ENCODE measurements around the gene MBNL1. TPM values are rescaled to one million over a fixed set of nuclear protein-coding genes. Genes with fewer than 3 reads are reported as not detected.

MBNL1 gene
- total RNA-seq, 1 experiment from 2014 or later = 140 TPM

DNA sequence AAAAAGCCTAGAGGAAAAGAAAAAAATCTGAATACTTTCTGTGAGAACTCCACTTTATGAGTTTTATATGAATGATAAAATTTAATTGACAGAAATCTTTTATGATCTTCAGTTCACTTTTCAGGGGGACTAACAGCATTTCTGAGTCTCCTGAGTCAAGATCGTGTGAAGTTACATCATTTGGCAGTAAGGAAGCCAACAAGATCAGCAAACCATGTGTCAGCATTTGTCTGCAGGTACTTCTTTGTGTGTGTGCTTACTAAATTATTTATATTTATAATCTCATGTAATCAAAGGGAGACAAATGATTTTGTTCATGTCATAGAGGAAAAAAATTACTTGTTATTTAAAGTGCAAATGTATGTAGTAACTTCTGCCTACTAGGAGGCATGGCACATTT, 217.6 kb downstream of the MBNL1 start:
- intact Hi-C loops (cut with micrococcal nuclease; ENCODE audit: unreplicated experiment) (no loop called here), in situ Hi-C loops (cut with HindIII; ENCODE audit: low pct_unique_long_range_greater_than_20kb, low sequenced_read_pairs) (no loop called here)
- Histone ChIP-seq H3K4me1 (ENCODE audit: control insufficient read depth, insufficient read depth, low read length) (no peaks in the 10 kb centered on the region), H3K36me3 (ENCODE audit: control insufficient read depth, insufficient read depth, low read length) (no peaks in the 10 kb centered on the region), H3K27me3 (ENCODE audit: control insufficient read depth, insufficient read depth, low read length) (no peaks in the 10 kb centered on the region), H3K4me3 (ENCODE audit: low read depth in 2 of 2, low read length in 2 of 2) (no peak overlapping the region), H3K9me3 (ENCODE audit: control insufficient read depth, insufficient read depth, low read depth, low read length) (no peaks in the 10 kb centered on the region), H3K27ac (ENCODE audit: low read length) (no peak overlapping the region)
- no peak for TF ChIP-seq POLR2AphosphoS5 (IDR thresholded peaks at IDR 0.05; ENCODE audit: low read depth, low read length)
- TF ChIP-seq, protein P1, sequence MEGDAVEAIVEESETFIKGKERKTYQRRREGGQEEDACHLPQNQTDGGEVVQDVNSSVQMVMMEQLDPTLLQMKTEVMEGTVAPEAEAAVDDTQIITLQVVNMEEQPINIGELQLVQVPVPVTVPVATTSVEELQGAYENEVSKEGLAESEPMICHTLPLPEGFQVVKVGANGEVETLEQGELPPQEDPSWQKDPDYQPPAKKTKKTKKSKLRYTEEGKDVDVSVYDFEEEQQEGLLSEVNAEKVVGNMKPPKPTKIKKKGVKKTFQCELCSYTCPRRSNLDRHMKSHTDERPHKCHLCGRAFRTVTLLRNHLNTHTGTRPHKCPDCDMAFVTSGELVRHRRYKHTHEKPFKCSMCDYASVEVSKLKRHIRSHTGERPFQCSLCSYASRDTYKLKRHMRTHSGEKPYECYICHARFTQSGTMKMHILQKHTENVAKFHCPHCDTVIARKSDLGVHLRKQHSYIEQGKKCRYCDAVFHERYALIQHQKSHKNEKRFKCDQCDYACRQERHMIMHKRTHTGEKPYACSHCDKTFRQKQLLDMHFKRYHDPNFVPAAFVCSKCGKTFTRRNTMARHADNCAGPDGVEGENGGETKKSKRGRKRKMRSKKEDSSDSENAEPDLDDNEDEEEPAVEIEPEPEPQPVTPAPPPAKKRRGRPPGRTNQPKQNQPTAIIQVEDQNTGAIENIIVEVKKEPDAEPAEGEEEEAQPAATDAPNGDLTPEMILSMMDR (IDR thresholded peaks at IDR 0.05) = no peak
- TF ChIP-seq, protein P2, sequence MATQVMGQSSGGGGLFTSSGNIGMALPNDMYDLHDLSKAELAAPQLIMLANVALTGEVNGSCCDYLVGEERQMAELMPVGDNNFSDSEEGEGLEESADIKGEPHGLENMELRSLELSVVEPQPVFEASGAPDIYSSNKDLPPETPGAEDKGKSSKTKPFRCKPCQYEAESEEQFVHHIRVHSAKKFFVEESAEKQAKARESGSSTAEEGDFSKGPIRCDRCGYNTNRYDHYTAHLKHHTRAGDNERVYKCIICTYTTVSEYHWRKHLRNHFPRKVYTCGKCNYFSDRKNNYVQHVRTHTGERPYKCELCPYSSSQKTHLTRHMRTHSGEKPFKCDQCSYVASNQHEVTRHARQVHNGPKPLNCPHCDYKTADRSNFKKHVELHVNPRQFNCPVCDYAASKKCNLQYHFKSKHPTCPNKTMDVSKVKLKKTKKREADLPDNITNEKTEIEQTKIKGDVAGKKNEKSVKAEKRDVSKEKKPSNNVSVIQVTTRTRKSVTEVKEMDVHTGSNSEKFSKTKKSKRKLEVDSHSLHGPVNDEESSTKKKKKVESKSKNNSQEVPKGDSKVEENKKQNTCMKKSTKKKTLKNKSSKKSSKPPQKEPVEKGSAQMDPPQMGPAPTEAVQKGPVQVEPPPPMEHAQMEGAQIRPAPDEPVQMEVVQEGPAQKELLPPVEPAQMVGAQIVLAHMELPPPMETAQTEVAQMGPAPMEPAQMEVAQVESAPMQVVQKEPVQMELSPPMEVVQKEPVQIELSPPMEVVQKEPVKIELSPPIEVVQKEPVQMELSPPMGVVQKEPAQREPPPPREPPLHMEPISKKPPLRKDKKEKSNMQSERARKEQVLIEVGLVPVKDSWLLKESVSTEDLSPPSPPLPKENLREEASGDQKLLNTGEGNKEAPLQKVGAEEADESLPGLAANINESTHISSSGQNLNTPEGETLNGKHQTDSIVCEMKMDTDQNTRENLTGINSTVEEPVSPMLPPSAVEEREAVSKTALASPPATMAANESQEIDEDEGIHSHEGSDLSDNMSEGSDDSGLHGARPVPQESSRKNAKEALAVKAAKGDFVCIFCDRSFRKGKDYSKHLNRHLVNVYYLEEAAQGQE (IDR thresholded peaks at IDR 0.05; ENCODE audit: insufficient read depth in 1 of 2, low read depth in 2 of 2, low read length in 1 of 2) = no peak
- no peak for TF ChIP-seq TCF7L2 (IDR thresholded peaks at IDR 0.05; ENCODE audit: low read depth, low read length)
- TF ChIP-seq SIN3A (IDR thresholded peaks at IDR 0.05; ENCODE audit: borderline replicate concordance, insufficient read depth, low read depth, low read length) = no peak
- DNase-seq (ENCODE audit: low read depth, low spot score) = no peak
- ChIA-PET POLR2A (no interaction called here), CTCF (no interaction called here)
- BruUV-seq (replicated peaks) = no TSS peak
- ATAC-seq = no peak

DNA sequence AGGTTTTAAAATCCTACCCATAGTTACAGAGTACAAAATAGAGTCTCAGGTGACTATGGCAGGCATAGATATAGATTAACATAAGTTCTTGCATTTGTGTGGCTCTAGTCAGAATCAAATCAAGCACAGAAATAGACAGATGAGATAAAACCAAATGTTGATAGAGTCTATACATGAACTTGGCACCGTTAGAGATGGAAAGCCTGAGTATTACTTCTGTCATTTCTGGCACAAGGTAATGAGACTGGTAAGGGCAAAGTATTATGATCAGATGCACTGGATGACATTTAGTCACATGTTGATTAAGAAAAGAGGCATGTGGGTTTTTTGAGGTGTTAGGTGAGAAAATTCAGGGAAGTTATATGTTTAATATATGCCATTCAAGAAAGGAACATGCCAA, 219.7 kb downstream of the MBNL1 start:
- Histone ChIP-seq H3K4me1 (ENCODE audit: control insufficient read depth, insufficient read depth, low read length) (no peaks in the 10 kb centered on the region), H3K27ac (ENCODE audit: low read length) (no peak overlapping the region), H3K9me3 (ENCODE audit: control insufficient read depth, insufficient read depth, low read depth, low read length) (no peaks in the 10 kb centered on the region), H3K27me3 (ENCODE audit: control insufficient read depth, insufficient read depth, low read length) (no peaks in the 10 kb centered on the region; the same call in 1 of the 2 replicates), H3K36me3 (ENCODE audit: control insufficient read depth, insufficient read depth, low read length) (no peaks in the 10 kb centered on the region), H3K4me3 (ENCODE audit: low read depth in 2 of 2, low read length in 2 of 2) (no peak overlapping the region)
- BruUV-seq (replicated peaks) = no TSS peak
- DNase-seq (ENCODE audit: low read depth, low spot score) (no peak), ATAC-seq (no peak)
- ChIA-PET CTCF (no interaction called here), POLR2A (no interaction called here)
- in situ Hi-C loops (cut with HindIII; ENCODE audit: low pct_unique_long_range_greater_than_20kb, low sequenced_read_pairs) = no loop called here
- intact Hi-C loops (cut with micrococcal nuclease; ENCODE audit: unreplicated experiment) = no loop called here
- TF ChIP-seq, protein P2 (IDR thresholded peaks at IDR 0.05; ENCODE audit: insufficient read depth in 1 of 2, low read depth in 2 of 2, low read length in 1 of 2) = no peak
- TF ChIP-seq TCF7L2 (IDR thresholded peaks at IDR 0.05; ENCODE audit: low read depth, low read length) (no peak), SIN3A (IDR thresholded peaks at IDR 0.05; ENCODE audit: borderline replicate concordance, insufficient read depth, low read depth, low read length) (no peak), POLR2AphosphoS5 (IDR thresholded peaks at IDR 0.05; ENCODE audit: low read depth, low read length) (no peak)
- TF ChIP-seq, protein P1 (IDR thresholded peaks at IDR 0.05) = no peak

All from Panc1 (cell line).